Fibroblast of skin of left quadriceps (primary cell): ENCODE measurements around the gene DPF3.

ENCODE experiments used
- DNase-seq, 2 experiments: peaks; one replicate each; pipeline ENCODE4 v3.0.0-alpha.2; 2013; ENCODE audit warnings: low read depth in 2 of 2

Gene DPF3

GRCh38 chr14:72904840-72905561 is 11.1 kb upstream of the DPF3 start:
- DNase-seq = peak; percentile 67 to 71

GRCh38 chr14:72904218-72904617 is 10.3 kb upstream of the DPF3 start:
- DNase-seq = no peak

DNA sequence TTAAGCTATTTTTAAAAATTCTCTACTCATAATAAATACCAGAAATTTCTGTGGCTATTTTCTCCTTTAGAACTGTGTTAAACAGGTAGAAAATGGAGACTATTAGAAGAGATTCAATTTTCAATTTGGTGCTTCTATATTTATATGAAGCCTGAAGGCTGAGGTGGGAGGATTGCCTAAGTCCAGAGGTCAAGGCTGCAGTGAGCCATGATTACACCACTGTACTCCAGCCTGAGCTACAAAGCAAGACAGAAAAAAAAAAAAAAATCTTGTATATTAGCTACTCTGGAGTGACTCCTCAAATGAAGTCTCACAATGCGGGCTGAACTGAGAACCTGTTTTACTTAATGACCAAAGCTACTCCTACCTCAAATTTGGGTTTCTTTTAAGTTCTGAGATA is 9.8 kb upstream of the DPF3 start:
- no peak for DNase-seq

- DNase-seq = no peak
Measured at GRCh38 chr14:72902801-72903530, 9.1 kb upstream of the DPF3 start.

DNA sequence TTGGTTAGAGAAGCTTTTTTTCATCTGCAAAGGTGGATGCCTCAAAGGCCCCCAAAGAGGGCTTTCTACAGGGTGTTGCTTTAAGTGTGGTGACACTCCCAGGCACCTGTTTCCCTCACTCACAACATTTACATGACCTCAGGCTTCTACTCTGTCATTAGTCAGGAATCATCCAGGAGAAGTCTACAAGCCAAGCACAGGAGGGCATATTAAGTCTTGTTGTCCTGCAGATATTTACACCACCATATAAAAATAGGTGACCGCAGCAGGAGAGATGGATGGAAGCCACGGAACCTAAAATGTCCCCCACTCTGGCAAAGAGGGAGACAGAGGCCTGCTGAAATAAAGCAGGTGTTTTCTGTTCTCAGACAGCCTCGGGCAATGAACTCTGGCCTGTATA is 7.5 kb upstream of the DPF3 start:
- DNase-seq = no peak

GRCh38 chr14:72898448-72898847 is 4.5 kb upstream of the DPF3 start:
- no peak for DNase-seq

- DNase-seq = no peak
Measured at GRCh38 chr14:72894623-72895378, 900 bp upstream of the DPF3 start.

DNA sequence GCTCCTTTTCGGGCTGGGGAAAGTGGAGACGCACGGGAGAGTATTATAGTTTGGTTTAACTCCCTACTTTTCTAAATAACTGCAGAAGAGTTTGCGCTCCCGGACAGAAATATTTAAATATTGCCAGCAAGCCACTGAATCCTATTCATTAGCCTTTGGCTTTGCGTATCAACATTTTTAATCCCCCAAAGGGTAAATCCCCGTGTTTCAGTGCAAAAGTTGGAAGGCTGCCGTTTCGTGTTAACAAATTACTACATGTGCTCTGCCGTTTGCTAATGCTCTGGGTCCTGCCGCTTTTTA is 372 bp upstream of the DPF3 start:
- DNase-seq = no peak

- DNase-seq = no peak
Measured at GRCh38 chr14:72892879-72893635, 844 bp downstream of the DPF3 start.

DNA sequence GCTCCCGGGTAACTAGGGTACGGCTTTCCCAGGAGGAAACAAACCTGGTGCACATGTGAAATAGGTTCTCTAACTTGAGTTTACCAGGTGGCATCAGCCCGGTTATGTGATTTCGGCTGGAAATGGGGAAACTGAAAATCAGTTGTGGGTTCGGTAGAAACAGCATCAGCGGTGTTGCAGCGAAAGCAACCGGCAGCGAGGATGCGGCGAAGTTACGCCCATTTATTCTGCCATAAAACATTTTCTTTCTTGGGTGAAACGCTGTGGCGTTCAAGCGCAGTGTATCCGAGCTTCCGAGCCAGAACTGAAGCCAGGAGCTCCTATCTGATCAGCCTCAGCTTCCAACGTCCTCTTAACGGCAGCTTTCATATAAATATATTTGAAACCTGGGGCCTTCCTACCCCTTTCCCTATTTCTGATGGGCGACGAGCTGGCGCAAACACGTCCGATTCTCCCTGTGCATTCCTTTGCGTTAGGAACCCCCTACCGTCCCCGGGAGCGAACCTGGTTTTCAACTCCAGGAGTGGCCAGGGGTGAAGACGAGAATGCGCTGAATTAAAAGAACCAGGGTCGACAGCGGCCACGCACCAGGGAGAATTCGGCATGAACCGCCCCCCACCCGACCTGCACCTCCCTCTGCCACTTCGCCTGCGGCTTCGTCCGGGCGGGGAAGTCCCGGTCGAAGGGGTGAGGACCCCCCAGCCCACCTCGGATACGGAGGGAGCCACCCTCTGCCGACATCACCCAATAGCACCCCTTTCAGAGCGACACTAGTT is 1.6 kb downstream of the DPF3 start:
- DNase-seq = no peak

- no peak for DNase-seq
Measured at GRCh38 chr14:72891666-72892102, 2.2 kb downstream of the DPF3 start.

DNA sequence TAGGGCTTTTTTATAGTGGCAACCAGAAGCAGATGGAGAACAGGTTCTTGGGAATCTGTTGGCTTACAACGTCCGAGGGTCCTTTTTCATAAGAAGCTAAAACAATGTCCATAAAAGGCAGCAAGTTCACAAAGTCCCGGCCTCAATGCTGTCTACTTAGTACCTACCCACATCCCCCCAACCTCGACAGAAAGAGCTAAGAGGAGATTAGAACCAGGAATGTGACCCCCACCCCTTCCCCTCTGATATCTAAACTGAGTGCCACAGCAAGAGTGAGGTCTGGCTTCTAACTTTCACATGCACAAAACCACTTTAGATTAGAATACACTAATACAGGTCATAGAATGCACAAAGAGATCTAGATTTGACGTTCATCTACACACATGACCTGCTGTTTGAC is 4.5 kb downstream of the DPF3 start:
- no peak for DNase-seq

DNA sequence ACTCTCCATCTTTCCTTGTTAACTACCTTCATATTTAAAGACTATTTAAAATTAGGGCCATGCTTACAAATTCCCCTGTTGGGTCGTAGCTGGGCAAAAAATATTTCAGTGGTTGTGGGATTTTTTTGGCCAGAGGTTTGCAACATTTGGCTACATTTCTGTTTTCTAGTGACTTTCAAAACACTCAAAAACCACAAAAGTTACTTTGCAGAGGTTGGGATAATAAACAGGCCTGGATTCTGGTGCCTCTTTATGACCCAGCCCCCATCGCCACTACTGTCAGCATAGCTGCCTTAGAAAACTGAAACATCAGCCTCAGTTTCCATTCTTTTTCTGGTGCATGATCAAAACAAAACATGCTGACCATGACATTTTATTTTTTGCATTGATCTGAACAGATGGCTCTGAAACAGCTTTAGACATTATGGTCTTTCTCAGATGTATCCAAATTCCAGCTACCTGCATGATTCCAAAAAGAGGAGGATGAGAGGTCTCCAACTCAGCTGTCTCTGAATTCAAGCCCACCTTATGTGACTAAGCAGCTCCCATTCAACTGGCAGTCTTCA is 5.2 kb downstream of the DPF3 start:
- no peak for DNase-seq

GRCh38 chr14:72888192-72888591 is 5.7 kb downstream of the DPF3 start:
- DNase-seq = no peak

DNA sequence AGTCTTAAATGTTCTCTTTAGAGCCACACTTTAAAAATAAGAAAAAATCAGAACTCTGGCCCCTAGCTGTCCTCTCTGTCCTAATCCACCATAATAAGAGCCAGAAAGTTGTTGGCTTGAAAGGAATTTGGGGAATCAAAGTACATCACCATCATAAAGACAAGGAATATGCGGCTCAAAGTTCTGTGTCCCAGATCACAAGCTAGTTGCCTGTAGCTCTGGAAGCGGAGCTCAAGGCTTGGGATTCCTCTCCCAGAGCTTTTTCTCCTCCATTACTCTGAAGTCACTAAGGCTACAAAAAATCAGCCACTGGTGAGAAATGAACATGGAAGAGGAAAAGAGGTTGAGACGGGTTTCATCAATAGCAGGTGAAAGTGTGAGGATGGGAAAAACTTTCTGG is 6.4 kb downstream of the DPF3 start:
- no peak for DNase-seq

DNA sequence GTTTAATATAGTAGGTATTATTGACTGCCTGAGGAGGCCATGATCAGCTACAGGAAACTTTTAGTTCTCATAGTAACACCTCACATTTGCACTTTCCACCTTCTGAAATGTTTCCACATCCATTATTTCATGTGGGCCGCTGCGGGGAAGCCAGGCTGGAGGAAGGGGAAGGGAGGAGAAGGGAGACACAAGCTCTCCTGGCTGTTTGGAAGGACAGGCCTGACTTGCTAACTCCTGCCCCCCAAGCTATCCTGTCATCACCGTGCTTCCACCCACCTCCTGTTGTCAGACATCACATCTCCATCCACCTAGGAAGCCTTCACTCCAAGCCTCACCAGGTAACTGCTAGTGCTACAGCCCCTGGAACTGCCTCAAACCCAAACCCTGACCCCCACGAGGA is 9.5 kb downstream of the DPF3 start:
- no peak for DNase-seq

DNA sequence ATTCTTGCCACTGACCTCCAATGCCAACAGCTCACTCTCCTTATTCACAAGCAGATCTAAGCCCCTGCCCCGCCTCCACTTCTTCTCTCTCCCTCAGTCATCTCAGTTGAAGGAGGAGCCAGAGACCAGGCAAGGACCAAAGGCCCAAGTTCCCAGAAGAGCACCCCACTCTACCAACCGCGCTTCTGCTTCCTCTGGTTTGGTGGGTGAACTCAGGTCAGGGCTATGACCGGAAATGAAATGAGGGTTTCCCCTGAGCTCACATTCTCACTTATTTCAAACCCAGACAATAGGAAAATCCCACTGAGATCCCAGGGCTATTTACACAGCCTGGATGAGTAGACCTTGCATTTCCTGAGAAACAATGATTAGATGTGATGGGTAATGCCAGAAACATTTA is 9.9 kb downstream of the DPF3 start:
- DNase-seq = no peak

DNA sequence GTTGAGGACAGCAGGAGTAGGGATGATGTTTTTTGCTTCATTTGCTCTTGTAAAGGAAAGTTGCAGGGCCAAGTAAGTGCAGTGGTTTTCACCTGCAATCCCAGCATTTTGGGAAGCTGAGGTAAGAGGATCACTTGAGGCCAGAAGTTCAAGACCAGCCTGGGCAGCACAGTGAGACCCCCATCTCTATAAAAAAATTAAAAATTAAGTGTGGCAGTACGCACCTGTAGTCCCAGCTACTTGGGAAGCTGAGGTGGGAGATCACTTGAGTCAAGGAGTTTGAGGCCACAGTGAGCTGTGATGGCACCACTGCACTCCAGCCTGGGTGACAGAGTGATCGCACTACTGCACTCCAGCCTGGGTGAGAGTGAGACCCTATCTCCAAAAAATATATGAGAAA is 10.8 kb downstream of the DPF3 start:
- no peak for DNase-seq

GRCh38 chr14:72882463-72882862 is 11.4 kb downstream of the DPF3 start:
- DNase-seq = no peak

- DNase-seq = no peak
Measured at GRCh38 chr14:72882047-72882446, 11.9 kb downstream of the DPF3 start.

- no peak for DNase-seq
Measured at GRCh38 chr14:72881543-72881942, 12.4 kb downstream of the DPF3 start.
